IMR-90 (cell line): ENCODE measurements around the gene PSMA2. TPM values are rescaled to one million over a fixed set of nuclear protein-coding genes. Genes with fewer than 3 reads are reported as not detected.

Source experiments
- ATAC-seq: fragments of 200-7000 bp; cut with Tn5 transposase; 2 replicates; pipeline ENCODE4 v1.9.1; 2020; ENCODE audit warnings: low read depth, mild to moderate bottlenecking, moderate library complexity
- BruUV-seq: library from RNA; stranded (reverse); fragments of 400-500 nt; replicated peaks from 2 replicates; lab custom pipeline; 2021; lab: Mats Ljungman, UMichigan
- CTCF ChIA-PET: fragments of 300-600 bp; formaldehyde crosslinking; extraction: SDS; loops from one replicate; lab custom pipeline; 2021; ENCODE audit warnings: antibody characterized with exemption; lab: Yijun Ruan, JAX
- POLR2A ChIA-PET: fragments of 300-600 bp; sonication (Branson Sonifier 250); formaldehyde crosslinking; loops from one replicate; lab custom pipeline; 2022; ENCODE audit warnings: antibody characterized with exemption; ENCODE audit not compliant: unreplicated experiment; lab: Charles Lee
- DNase-seq: peaks from one replicate; pipeline ENCODE4 v3.0.0; 2013
- H2AFZ ChIP-seq: replicated peaks from 2 replicates; pipeline ENCODE3; 2013; ENCODE audit warnings: low read length, mild to moderate bottlenecking; ENCODE audit not compliant: poor library complexity
- H2AK5ac ChIP-seq: 2 replicates; pipeline ENCODE4 v1.6.1; 2013; ENCODE audit warnings: low read depth, low read length, inconsistent platforms
- H2AK9ac ChIP-seq: replicated peaks from 2 replicates; pipeline ENCODE3; 2013; ENCODE audit warnings: mild to moderate bottlenecking, low read depth, low read length, moderate library complexity; ENCODE audit not compliant: poor library complexity
- H2BK120ac ChIP-seq: 2 replicates; pipeline ENCODE4 v1.6.1; 2013; ENCODE audit warnings: low read depth, low read length, inconsistent platforms
- H2BK15ac ChIP-seq: 3 replicates; pipeline ENCODE4 v1.6.1; 2013; ENCODE audit warnings: low read depth, low read length, inconsistent platforms
- H2BK20ac ChIP-seq: 2 replicates; pipeline ENCODE4 v1.6.1; 2013; ENCODE audit warnings: low read depth, mild to moderate bottlenecking, inconsistent platforms, low read length, moderate library complexity
- H2BK5ac ChIP-seq: 2 replicates; pipeline ENCODE4 v1.6.1; 2013; ENCODE audit warnings: mild to moderate bottlenecking, low read depth, low read length, inconsistent platforms; ENCODE audit not compliant: poor library complexity, severe bottlenecking
- H3K14ac ChIP-seq: replicated peaks from 2 replicates; pipeline ENCODE4 v1.6.1; 2013; ENCODE audit warnings: low read depth, low read length, inconsistent platforms
- H3K18ac ChIP-seq: 2 replicates; pipeline ENCODE4 v1.6.1; 2013; ENCODE audit warnings: low read depth, low read length, control low read depth
- H3K23ac ChIP-seq: 2 replicates; pipeline ENCODE4 v1.6.1; 2013; ENCODE audit warnings: low read depth, low read length, inconsistent platforms
- H3K27ac ChIP-seq: 2 replicates; pipeline ENCODE4 v1.5.1; 2013; ENCODE audit warnings: mild to moderate bottlenecking, control low read depth, low read length; ENCODE audit not compliant: insufficient read depth
- H3K27me3 ChIP-seq: 2 replicates; pipeline ENCODE4 v1.6.1; 2013; ENCODE audit warnings: low read length; ENCODE audit not compliant: control insufficient read depth, insufficient read depth
- H3K36me3 ChIP-seq: 2 replicates; pipeline ENCODE4 v1.6.1; 2013; ENCODE audit warnings: low read length, mixed read lengths; ENCODE audit not compliant: control insufficient read depth, insufficient read depth
- H3K4ac ChIP-seq: 2 replicates; pipeline ENCODE4 v1.6.1; 2013; ENCODE audit warnings: low read depth, low read length, inconsistent platforms
- H3K4me1 ChIP-seq: 2 replicates; pipeline ENCODE4 v1.6.1; 2013; ENCODE audit warnings: low read length, mixed read lengths; ENCODE audit not compliant: control insufficient read depth, insufficient read depth
- H3K4me2 ChIP-seq: 2 replicates; pipeline ENCODE4 v1.6.1; 2013; ENCODE audit warnings: low read depth, mild to moderate bottlenecking, control low read depth, low read length, moderate library complexity
- H3K4me3 ChIP-seq: 2 replicates; pipeline ENCODE4 v1.5.1; 2013; ENCODE audit warnings: low read depth, mild to moderate bottlenecking, control low read depth, low read length, moderate library complexity; ENCODE audit not compliant: insufficient read depth
- H3K56ac ChIP-seq: 2 replicates; pipeline ENCODE4 v1.6.1; 2013; ENCODE audit warnings: low read length, inconsistent platforms; ENCODE audit not compliant: insufficient read depth; ENCODE audit errors: extremely low read depth
- H3K79me1 ChIP-seq, 2 experiments: 2 replicates each; pipeline ENCODE4 v1.6.1; 2013; ENCODE audit warnings: low read length in 2 of 2, inconsistent platforms in 1 of 2, low read depth in 1 of 2
- H3K9ac ChIP-seq: 2 replicates; pipeline ENCODE4 v1.6.1; 2013; ENCODE audit warnings: low read depth, low read length, control low read depth
- H3K9me1 ChIP-seq: 2 replicates; pipeline ENCODE4 v1.6.1; 2013; ENCODE audit warnings: low read length, inconsistent platforms; ENCODE audit not compliant: insufficient read depth
- H3K9me3 ChIP-seq: 2 replicates; pipeline ENCODE4 v1.6.1; 2013; ENCODE audit warnings: low read length; ENCODE audit not compliant: control insufficient read depth, insufficient read depth
- H4K20me1 ChIP-seq: 2 replicates; pipeline ENCODE4 v1.6.1; 2013; ENCODE audit warnings: low read length, inconsistent platforms; ENCODE audit not compliant: insufficient read depth
- H4K5ac ChIP-seq: 2 replicates; pipeline ENCODE4 v1.6.1; 2013; ENCODE audit warnings: mild to moderate bottlenecking, low read depth, low read length, control low read depth
- H4K8ac ChIP-seq, 2 experiments: 2 replicates each; pipeline ENCODE4 v1.6.1; 2013; ENCODE audit warnings: low read depth in 2 of 2, low read length in 2 of 2, control low read depth in 1 of 2, inconsistent platforms in 1 of 2
- H4K91ac ChIP-seq: 2 replicates; pipeline ENCODE4 v1.6.1; 2013; ENCODE audit warnings: low read depth, low read length, inconsistent platforms; ENCODE audit not compliant: insufficient read depth
- FOS ChIP-seq: fragments of 150-350 bp; IDR thresholded peaks from 2 replicates; pipeline ENCODE4 v1.6.1; 2016; ENCODE audit warnings: low read depth, low read length
- RAD21 ChIP-seq: IDR thresholded peaks from 2 replicates; pipeline ENCODE4 v1.6.1; 2012; ENCODE audit warnings: low read length, improper control_type of control experiment
- RCOR1 ChIP-seq: IDR thresholded peaks from 2 replicates; pipeline ENCODE4 v1.6.1; 2012; ENCODE audit warnings: mild to moderate bottlenecking, low read length, improper control_type of control experiment; ENCODE audit not compliant: insufficient replicate concordance
- WGBS, 2 experiments: methylation state at CpG; one replicate each; pipeline versions ENCODE4 v1.1.5 to v1.1.7; 2013; ENCODE audit warnings: missing lambda C conversion rate in 2 of 2; ENCODE audit not compliant: insufficient read length in 1 of 2; ENCODE audit errors: extremely low coverage in 2 of 2; 5-methylcytosine and 5-hydroxymethylcytosine counted together
- dilution Hi-C: fragments of 300-500 bp; cut with HindIII; formaldehyde crosslinking; loops from one replicate; pipeline ENCODE4 v1.14.3; 2018; ENCODE audit warnings: low sequenced_read_pairs; ENCODE audit not compliant: unreplicated experiment
- in situ Hi-C: fragments of 300-500 bp; cut with MboI; formaldehyde crosslinking; loops from 3 replicates; pipeline ENCODE4 v1.14.3; 2019; ENCODE audit warnings: low sequenced_read_pairs, inconsistent platforms, mixed read lengths
- intact Hi-C: fragments of 100-400 bp; cut with micrococcal nuclease; formaldehyde crosslinking; loops from 2 replicates; pipeline ENCODE4 v1.10.0; 2022
- polyA plus RNA-seq, 3 experiments: library from polyadenylated mRNA; depleted of rRNA; stranded (reverse); fragments of >200 nt; gene quantifications; 2 replicates each; pipeline ENCODE4 v1.2.3, GENCODE V29; 2012; ENCODE audit warnings: low replicate concordance in 1 of 3
- total RNA-seq: library from RNA; depleted of rRNA; stranded (reverse); fragments of >200 nt; gene quantifications from 2 replicates; pipeline ENCODE4 v1.2.3, GENCODE V29; 2012

The PSMA2 gene
- total and polyA plus RNA-seq, 2 of the 4 experiments (the other 2 are of a cell fraction), result 106 to 138 TPM

DNA sequence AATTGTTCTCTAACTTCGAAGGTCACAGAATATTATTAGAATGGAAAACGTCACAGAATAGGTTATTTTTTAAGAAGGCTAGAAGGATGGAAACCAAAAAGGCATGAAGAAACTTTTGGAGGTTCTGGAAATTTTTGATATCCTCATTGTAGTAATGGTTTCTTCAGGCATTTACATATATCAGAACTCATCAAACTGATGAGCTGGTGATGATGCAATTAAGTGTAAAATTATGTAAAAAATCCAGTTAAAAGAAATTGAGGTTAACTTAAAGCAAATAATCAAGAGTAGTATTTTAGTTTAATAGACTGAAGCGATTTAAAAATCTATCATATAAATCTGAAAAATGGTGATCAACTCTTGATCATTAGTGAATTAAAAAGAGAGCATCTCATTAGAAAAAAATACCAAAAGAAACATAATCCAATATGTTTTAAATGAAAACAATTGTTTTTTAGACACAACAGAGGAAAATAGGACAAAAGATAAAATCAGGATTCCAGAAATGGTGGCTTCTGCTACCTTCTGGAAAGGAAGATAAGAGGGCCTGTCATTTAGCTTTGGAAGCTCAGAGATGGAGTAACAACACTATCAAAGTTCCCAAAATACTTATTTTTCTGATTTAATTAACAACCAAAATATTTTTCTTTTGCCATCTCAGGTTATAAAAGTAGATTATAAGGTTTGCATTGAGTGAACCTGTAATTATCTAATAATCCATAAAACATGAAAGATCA, 9.8 kb downstream of the PSMA2 start:
- no peak for TF ChIP-seq RAD21
- no peak for TF ChIP-seq RCOR1
- TF ChIP-seq FOS, result no peak
- in situ Hi-C loops, result no loop called here
- no peak overlapping the region for H2BK20ac ChIP-seq

More for the DNA sequence above, 9.8 kb downstream of the PSMA2 start:
- H4K20me1 ChIP-seq, result no peaks in the 10 kb centered on the region
- no peak overlapping the region for H2BK5ac ChIP-seq
- no peak overlapping the region for H4K5ac ChIP-seq
- H3K27me3 ChIP-seq, result no peaks in the 10 kb centered on the region
- no peaks in the 10 kb centered on the region for H3K9me1 ChIP-seq
- WGBS, 2 experiments, result no CpG with 5 or more reads among the region's 3 CpGs
- H2BK15ac ChIP-seq, result no peak overlapping the region
- no peak overlapping the region for H3K4ac ChIP-seq
- no peak for ATAC-seq
- H3K36me3 ChIP-seq, result peaks cover 33% of the 10 kb centered on the region
- H3K9me3 ChIP-seq, result no peaks in the 10 kb centered on the region
- H3K23ac ChIP-seq, result no peak overlapping the region
- intact Hi-C loops (no loop called here), dilution Hi-C loops (no loop called here)
- no peak overlapping the region for H3K18ac ChIP-seq
- no peak overlapping the region for H2AK9ac ChIP-seq
- H3K56ac ChIP-seq, result no peak overlapping the region
- H4K91ac ChIP-seq, result no peak overlapping the region
- no peak for DNase-seq
- H3K9ac ChIP-seq, result no peak overlapping the region
- no peak overlapping the region for H3K27ac ChIP-seq
- no peak overlapping the region for H2AFZ ChIP-seq
- no peak overlapping the region for H3K4me3 ChIP-seq
- no peak overlapping the region for H2BK120ac ChIP-seq
- ChIA-PET CTCF (no interaction called here), POLR2A (no interaction called here)
- H3K79me1 ChIP-seq, result peaks cover 8 to 14% of the 10 kb centered on the region in 2 experiments; a peak in 3 of 4 replicates
- H2AK5ac ChIP-seq, result no peak overlapping the region
- H3K4me1 ChIP-seq, result no peaks in the 10 kb centered on the region
- no peak overlapping the region for H4K8ac ChIP-seq
- H3K4me2 ChIP-seq, result no peak overlapping the region
- BruUV-seq, result no TSS peak
- H3K14ac ChIP-seq, result no peak overlapping the region
